Mucosa of descending colon (tissue), 3 donors: ENCODE measurements around the gene MPP3. TPM values are rescaled to one million over a fixed set of nuclear protein-coding genes. Genes with fewer than 3 reads are reported as not detected.

ENCODE experiments used
- ATAC-seq: fragments of 200-7000 bp; cut with Tn5 transposase; one replicate; pipeline ENCODE4 v1.9.1; 2020; ENCODE audit warnings: mild to moderate bottlenecking, moderate library complexity
- DNase-seq, 3 donors: peaks; one replicate each; pipeline ENCODE4 v3.0.0-alpha.2; 2020
- H3K36me3 ChIP-seq: fragments of 200-600 bp; one replicate; pipeline ENCODE4 v1.8.0; 2021; ENCODE audit warnings: low read depth, mild to moderate bottlenecking
- H3K4me1 ChIP-seq: fragments of 200-600 bp; one replicate; pipeline ENCODE4 v1.8.0; 2021; ENCODE audit warnings: low read depth, mild to moderate bottlenecking
- H3K4me3 ChIP-seq: fragments of 200-600 bp; one replicate; pipeline ENCODE4 v1.8.0; 2021; ENCODE audit warnings: mild to moderate bottlenecking
- H3K9me3 ChIP-seq: fragments of 200-600 bp; one replicate; pipeline ENCODE4 v1.8.0; 2021; ENCODE audit warnings: mild to moderate bottlenecking
- intact Hi-C, 2 donors: fragments of 100-400 bp; cut with DNase I in 1 of 2; cut with micrococcal nuclease in 1 of 2; formaldehyde crosslinking; loops; one replicate each; pipeline versions ENCODE4 v1.11.0 to v1.11.1; 2022; cut with DNase I, micrococcal nuclease
- total RNA-seq, 3 donors: library from RNA; stranded (reverse); fragmentation: NEBNext Ultra II Directional in 2 of 3; extraction: Animal tissue kit (Norgen Biotek cat#: 25700) in 2 of 3; gene quantifications; one replicate each; pipeline versions ENCODE4 v1.2.1 to v1.2.4, GENCODE V29; 2021 to 2023
- TF ChIP-seq, protein P1 (sequence below): fragments of 200-600 bp; IDR thresholded peaks from one replicate; pipeline ENCODE4 v1.8.0; 2022; ENCODE audit warnings: antibody characterized with exemption, mild to moderate bottlenecking
- donor health status: DM: no; HTN: no; CAD: no; lungs with moderate emphysema.
- donor health status: DM: no; HTN: no; CAD: no.
- donor health status: DM: no; HTN: yes; CAD: no.

Gene MPP3
- total RNA-seq, 3 donors from 2014 or later = 1.8 to 8.6 (median 3.7) TPM

DNA sequence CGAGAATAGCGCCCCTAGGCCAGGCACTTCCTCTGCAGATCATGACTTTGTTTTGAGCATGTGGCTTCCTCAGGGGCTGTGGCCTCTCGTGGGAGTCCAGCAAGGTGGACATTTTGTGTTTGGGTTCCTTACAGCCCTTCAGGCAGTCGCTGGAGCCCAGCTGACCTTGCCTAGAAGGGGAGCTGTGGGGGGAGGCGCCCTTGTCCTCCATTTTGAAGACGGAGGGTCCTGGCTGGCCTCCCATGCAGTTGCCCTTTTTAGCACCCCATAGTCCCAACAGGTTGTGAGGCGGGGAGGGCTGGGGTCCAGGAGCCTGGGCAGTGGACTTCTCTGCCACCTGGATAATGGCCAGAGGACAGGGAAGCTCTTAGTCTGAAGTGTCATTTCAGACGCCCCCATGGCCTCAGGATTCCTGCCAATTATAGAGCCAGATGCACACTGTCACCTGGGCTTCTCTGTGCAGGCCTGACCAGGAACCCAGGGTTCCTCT is 75.7 kb downstream of the MPP3 start:
- intact Hi-C loops = loop anchor here in 1 of 2 donors (5.0 to 10.0 kb wide), 2 partner anchors 65 to 172 kb away; no protein-coding TSS in a partner anchor

DNA sequence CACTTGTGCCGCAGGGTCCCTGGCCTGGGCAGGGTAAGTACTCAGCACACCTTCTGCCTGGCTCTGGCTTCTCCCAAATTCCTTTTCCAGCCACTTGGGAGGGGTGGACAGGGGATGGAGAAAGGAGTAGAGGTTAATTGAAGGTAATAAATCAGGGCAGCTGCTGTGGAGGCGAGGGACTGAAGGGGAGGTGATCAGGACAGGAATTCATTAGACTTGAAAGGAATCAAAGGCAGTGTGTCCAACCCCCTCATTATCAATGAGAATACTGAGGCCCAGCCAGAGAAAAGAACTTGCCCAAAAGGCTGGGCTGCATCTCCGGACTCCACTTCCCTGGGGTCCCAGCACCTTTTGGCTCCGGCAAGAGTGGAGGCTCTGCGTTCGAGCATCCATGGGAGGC is 76.7 kb downstream of the MPP3 start:
- TF ChIP-seq, protein P1, sequence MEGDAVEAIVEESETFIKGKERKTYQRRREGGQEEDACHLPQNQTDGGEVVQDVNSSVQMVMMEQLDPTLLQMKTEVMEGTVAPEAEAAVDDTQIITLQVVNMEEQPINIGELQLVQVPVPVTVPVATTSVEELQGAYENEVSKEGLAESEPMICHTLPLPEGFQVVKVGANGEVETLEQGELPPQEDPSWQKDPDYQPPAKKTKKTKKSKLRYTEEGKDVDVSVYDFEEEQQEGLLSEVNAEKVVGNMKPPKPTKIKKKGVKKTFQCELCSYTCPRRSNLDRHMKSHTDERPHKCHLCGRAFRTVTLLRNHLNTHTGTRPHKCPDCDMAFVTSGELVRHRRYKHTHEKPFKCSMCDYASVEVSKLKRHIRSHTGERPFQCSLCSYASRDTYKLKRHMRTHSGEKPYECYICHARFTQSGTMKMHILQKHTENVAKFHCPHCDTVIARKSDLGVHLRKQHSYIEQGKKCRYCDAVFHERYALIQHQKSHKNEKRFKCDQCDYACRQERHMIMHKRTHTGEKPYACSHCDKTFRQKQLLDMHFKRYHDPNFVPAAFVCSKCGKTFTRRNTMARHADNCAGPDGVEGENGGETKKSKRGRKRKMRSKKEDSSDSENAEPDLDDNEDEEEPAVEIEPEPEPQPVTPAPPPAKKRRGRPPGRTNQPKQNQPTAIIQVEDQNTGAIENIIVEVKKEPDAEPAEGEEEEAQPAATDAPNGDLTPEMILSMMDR = no peak
- no peak for DNase-seq
- no peaks in the 10 kb centered on the region for H3K36me3 ChIP-seq
- no peak overlapping the region for H3K4me3 ChIP-seq
- H3K4me1 ChIP-seq = peaks cover 9% of the 10 kb centered on the region
- ATAC-seq = no peak
- intact Hi-C loops = loop anchor here in 1 of 2 donors (5.0 to 10.0 kb wide), 2 partner anchors 64 to 171 kb away; no protein-coding TSS in a partner anchor
- H3K9me3 ChIP-seq = no peaks in the 10 kb centered on the region

More for the DNA sequence above, 75.7 kb downstream of the MPP3 start:
- Histone ChIP-seq H3K9me3 (no peaks in the 10 kb centered on the region), H3K36me3 (no peaks in the 10 kb centered on the region), H3K4me3 (no peak overlapping the region), H3K4me1 (peaks cover 9% of the 10 kb centered on the region)
- DNase-seq (no peak), ATAC-seq (no peak)
- TF ChIP-seq, protein P1 = no peak

DNA sequence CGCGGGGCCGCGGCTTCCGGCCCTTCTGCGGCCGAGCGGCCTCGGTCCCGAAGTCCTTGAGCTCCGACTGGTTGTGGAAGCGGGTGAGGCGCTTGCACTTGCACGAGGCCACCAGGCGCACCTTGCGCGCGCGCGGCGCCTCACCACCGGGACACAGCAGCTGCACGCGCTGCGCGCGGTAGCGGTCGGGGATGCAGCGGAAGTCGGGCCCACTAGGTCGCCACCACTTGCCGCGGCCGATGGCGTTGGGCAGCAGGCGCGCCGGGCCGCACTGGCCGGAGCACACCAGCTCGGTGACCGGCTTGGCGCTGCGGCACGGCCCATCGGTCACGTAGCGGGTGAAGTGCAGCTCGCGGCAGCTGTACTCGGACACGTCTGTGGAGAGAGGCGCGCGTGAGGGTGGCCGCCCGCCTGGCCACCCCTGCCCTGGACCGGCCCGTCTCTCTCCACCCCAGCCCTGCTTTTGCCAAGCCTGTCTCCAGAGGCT is 77.5 kb downstream of the MPP3 start:
- TF ChIP-seq, protein P1 = no peak
- DNase-seq (peak in 1 of 3 donors; percentile 53), ATAC-seq (peak; percentile 43)
- H3K4me3 ChIP-seq = no peak overlapping the region
- H3K36me3 ChIP-seq = no peaks in the 10 kb centered on the region
- no peaks in the 10 kb centered on the region for H3K9me3 ChIP-seq
- H3K4me1 ChIP-seq = peaks cover 3% of the 10 kb centered on the region
- intact Hi-C loops = loop anchor here in 1 of 2 donors (5.0 to 10.0 kb wide), 2 partner anchors 63 to 171 kb away; no protein-coding TSS in a partner anchor

DNA sequence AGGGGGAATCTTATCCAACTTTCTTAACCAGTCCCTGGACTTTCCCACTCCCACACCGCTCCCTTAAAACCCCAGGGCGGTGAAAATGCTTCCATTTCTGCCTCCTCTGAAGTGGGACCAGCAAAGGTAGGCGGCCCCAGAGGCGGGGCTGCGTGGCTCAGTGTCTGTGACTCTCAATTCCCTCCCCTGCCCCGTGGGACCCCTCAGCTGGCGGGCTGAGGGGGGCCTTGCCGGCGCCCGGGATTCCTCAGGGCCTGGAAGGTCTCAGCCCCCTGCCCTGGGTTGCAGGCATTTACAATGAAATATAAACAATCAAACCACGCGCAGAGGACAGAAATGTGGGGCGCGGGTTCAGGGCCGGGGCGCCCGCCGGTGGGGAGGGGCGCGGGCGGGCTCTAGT is 78.0 kb downstream of the MPP3 start:
- no peak overlapping the region for H3K4me3 ChIP-seq

DNA sequence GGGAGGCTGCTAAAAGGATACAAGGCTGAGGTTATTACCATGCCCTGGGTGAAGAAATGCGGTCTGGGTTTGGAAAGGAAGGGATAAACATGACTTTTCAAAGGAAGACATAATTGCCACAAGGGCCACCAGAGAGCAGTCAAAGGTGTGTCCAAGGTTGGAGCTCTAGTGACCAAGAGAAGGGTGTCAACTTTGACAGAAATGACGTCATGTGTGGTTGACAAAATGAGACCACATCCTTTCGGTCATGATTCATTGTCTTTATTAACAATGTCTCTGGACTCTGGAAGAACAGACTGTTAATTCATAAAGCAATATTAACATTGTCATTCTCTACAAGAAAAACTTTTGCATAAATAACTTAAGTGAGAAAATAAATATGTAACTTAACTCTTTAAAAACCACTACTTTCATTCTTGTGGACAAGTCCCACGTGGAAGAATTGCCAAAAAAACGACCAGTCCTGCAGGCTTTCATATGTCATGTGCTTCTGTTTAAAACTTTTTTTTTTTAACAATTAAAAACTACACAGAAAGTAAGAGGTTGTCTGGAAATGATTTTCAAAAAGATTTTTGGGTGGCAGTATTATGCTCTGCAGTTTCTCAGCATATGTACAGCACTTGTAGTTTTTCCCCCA is 79.3 kb downstream of the MPP3 start:
- H3K9me3 ChIP-seq = no peaks in the 10 kb centered on the region
- no peaks in the 10 kb centered on the region for H3K36me3 ChIP-seq
- TF ChIP-seq, protein P1 = no peak
- intact Hi-C loops = loop anchor here in 1 of 2 donors (10.0 kb wide), 1 partner anchor 169 kb away; no protein-coding TSS in a partner anchor
- ATAC-seq = no peak
- no peak for DNase-seq
- no peak overlapping the region for H3K4me3 ChIP-seq
- H3K4me1 ChIP-seq = peaks cover 3% of the 10 kb centered on the region

More for the DNA sequence above, 78.0 kb downstream of the MPP3 start:
- ATAC-seq (no peak), DNase-seq (no peak)
- Histone ChIP-seq H3K36me3 (no peaks in the 10 kb centered on the region), H3K9me3 (no peaks in the 10 kb centered on the region), H3K4me1 (peaks cover 3% of the 10 kb centered on the region)
- intact Hi-C loops = loop anchor here in 1 of 2 donors (5.0 to 10.0 kb wide), 2 partner anchors 63 to 170 kb away; no protein-coding TSS in a partner anchor
- TF ChIP-seq, protein P1 = no peak

Other genes starting within 250 kb of the MPP3 start
- gene MEOX1, start 171.2 kb downstream of the MPP3 start, total RNA-seq = 1 to 10 TPM; 1.4 to 3.5 (median 1.4) TPM
- gene SOST, start 74.4 kb downstream of the MPP3 start, total RNA-seq = not detected
- 100 to 1,000 TPM in 1 of 3 donors, 10 to 100 TPM in 2; 46.9 to 123 (median 62.9) TPM for gene DUSP3, start 54.2 kb downstream of the MPP3 start, total RNA-seq
- gene CFAP97D1, start 52.7 kb downstream of the MPP3 start, total RNA-seq = not detected
- gene CD300LG, start 14.0 kb upstream of the MPP3 start, total RNA-seq = 1 to 10 TPM in 1 of 3 donors, not detected in 2; 1.3 TPM
- 10 to 100 TPM in 1 of 3 donors, 1 to 10 TPM in 1, under 1 TPM in 1; 0.55 to 13.2 (median 1.1) TPM for gene MPP2, start 74.4 kb upstream of the MPP3 start, total RNA-seq
- gene PPY, start 109.3 kb upstream of the MPP3 start, total RNA-seq = 1 to 10 TPM in 1 of 3 donors, not detected in 2; 1.5 TPM
- gene PYY, start 120.8 kb upstream of the MPP3 start, total RNA-seq = 100 to 1,000 TPM in 1 of 3 donors, 10 to 100 TPM in 2; 22.0 to 141 (median 55.4) TPM
- 10 to 100 TPM in 1 of 3 donors, 1 to 10 TPM in 2; 6.1 to 21.4 (median 7.0) TPM for gene NAGS, start 171.5 kb upstream of the MPP3 start, total RNA-seq
- 10 to 100 TPM; 23.0 to 27.7 (median 23.8) TPM for gene TMEM101, start 181.8 kb upstream of the MPP3 start, total RNA-seq
- gene LSM12, start 233.5 kb upstream of the MPP3 start, total RNA-seq = 10 to 100 TPM; 45.1 to 63.5 (median 48.2) TPM
- gene G6PC3, start 237.6 kb upstream of the MPP3 start, total RNA-seq = 10 to 100 TPM; 29.5 to 48.1 (median 30.0) TPM